ELF-1 (cell line): Measurements from ENCODE around the gene THAP4.

Experiments
- DNase-seq: peaks from one replicate; pipeline ENCODE4 v3.0.0-alpha.2; 2016; ENCODE audit warnings: low read depth, low spot score

THAP4 gene

GRCh38 chr2:241547781-241548450 lies 89.0 kb downstream of the THAP4 start:
- DNase-seq, result no peak

GRCh38 chr2:241546771-241547498 lies 90.0 kb downstream of the THAP4 start:
- peak; percentile 81 for DNase-seq

GRCh38 chr2:241545523-241546473 lies 91.2 kb downstream of the THAP4 start:
- no peak for DNase-seq

GRCh38 chr2:241545106-241545505 lies 91.9 kb downstream of the THAP4 start:
- no peak for DNase-seq

- DNase-seq, result no peak
Observed at GRCh38 chr2:241542278-241542605, 94.7 kb downstream of the THAP4 start.

DNA sequence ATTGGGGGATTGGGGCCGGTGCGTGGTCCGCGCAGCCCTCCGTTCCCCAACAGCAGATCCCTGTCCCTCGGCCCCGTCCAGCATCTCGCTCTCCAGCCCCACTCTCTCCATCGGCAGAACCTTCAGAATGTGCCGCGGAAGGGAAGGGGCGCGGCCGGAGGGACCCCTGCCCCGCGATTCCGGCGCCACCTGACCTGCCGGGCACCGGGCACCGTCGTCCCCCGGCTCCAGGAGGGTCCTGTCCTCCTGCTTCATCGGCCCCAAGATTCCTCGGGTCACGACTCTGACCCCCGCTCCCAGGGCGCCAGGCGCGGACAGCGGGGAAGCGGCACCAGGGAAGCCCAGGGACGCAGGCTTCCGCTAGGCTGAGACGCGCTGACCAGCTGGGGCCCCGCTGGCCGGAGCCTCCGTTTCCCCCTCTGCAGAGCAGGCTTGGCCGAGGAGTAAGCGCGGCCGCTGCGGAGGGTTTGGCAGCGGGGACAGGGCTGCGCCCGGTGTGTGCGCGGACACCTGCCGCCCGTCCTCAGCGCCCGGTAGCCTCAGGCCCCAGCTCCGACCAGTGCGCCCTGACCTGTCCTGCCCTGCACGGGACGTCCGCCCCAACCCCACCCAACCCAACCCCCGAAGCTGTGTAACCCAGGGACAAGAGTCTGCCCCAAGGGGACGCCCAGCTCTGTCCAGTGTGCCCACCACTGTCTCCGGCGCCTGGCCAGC lies 95.2 kb downstream of the THAP4 start:
- no peak for DNase-seq

DNA sequence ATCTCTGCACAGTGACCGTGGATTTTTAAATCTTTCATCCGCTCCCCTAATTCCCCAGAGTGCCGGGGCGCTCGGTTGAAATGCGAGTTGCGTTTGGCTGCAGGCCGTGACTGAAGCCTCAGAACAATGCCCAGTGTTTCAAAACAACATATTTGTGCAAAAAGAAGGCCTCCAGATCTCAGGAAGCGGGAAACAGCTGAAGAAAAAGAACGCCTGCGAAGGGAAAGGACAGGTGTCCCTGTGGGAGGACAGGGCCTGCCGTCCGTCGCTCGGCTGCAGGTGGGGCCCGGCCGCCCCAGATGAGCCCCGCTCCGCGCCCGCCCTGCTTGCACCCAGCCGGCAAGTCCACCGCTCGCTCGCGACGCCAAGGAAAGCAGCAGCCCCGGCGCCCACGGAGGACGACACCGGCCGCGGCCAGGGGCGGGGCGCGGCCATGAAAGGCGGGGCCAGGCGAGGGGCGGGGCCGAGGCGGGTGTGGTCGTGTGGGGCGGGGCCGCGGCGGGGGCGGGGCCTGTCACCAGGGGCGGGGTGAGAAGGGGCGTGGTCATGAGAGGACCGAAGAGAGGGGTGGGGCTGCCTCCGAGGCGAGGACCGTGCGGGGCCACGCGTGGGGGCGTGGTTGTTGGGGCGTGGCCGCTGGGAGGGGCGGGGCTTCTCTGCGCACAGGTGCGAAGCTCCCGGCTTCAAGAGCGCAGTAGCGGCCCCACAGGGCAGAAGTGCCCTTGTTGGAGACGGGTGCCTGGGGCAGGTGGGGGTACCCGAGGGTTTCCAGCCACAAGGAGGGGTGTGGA lies 96.0 kb downstream of the THAP4 start:
- DNase-seq, result peak; percentile 50

DNA sequence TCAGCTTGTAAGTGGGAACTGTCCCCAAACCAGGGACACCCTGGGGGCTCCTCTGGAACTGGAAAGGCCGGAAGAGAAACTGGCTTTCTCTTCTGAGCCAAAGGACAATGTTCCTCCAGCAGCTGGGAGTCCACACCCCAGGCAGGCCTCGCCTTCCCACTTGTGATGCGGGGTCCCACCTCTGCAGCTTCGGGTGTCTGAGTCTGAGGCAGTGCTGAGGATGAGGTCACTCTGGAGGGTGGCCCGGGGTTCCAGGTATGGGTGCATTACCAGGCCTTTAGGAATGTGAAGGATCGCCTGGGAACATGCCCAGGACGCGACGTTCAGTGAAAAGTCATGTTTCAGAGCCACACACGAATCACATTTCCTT lies 96.6 kb downstream of the THAP4 start:
- peak; percentile 72 for DNase-seq

- no peak for DNase-seq
Observed at GRCh38 chr2:241539616-241540374, 97.2 kb downstream of the THAP4 start.

DNA sequence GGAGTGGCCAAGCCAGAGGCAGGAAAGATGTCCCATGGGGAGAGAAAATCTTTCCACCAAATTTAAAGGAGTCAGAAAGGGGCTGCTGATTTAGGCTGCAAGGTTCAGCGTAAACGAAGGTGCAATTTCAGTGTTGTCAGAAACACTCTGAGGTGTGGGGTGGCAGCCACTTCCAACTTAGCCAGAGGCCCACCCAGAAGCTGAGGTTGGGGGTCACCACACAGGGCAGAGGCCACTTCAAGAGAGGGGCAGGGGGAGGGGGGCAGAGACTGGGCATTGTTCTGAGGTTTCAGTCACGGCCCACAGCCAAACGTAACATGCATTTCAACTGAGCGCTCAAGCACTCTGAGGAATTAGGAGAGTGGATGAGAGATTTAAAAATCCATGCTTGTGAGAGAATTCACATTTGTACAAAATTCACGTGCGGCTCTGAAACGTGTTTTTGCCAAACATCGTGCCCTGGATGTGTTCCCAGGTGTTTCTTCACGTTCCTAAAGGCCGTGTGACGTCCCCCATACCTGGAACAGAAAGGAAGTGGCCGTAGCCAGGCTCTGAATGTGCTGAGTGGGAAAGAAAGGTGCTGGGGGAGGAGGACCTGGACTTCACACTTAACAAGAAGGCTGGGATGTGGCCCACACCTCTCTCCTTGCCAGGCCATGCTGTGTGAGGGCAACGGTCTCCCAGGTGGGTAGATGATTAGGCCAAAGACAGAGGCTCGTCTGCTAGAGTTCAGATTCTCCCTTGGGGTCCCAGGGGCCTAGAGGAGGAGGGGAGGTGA lies 97.9 kb downstream of the THAP4 start:
- DNase-seq, result no peak

DNA sequence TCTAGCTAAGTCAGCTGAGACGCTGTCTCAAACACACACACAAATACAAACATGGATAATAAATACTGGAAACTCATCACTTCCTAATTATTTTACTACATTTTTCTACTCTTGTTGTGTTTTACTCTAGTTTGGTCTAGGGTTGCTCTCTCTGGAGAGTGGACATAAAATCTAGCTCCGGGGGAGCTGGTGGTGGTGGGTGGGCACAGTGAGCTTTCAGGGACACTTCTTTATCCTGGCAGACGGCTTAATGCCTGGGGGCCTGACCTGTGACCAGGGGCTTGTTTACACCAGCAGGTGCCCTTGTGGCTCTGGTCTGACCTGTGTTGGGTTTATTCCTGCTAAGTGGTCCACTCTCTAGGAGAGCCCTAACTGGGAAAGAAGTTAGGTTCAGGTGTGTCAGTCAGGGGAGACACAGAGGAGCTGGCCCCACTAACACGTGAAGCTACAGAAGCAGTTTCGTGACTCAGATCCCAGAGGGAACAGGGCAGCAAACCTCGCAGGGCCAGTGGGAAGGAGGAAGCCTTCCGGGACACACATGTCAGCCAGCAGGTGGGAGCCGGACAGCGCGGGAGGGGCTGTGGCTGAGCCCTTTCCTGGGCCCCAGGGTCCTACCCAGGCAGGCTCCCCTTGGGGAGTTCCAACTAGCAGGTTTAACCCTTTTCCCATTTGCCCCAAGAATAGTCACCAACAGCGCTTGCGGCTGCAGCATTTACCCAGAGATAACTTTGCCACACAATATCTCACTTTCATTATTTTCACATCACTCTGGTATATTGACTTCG lies 100.9 kb downstream of the THAP4 start:
- peak; percentile 49 for DNase-seq

DNA sequence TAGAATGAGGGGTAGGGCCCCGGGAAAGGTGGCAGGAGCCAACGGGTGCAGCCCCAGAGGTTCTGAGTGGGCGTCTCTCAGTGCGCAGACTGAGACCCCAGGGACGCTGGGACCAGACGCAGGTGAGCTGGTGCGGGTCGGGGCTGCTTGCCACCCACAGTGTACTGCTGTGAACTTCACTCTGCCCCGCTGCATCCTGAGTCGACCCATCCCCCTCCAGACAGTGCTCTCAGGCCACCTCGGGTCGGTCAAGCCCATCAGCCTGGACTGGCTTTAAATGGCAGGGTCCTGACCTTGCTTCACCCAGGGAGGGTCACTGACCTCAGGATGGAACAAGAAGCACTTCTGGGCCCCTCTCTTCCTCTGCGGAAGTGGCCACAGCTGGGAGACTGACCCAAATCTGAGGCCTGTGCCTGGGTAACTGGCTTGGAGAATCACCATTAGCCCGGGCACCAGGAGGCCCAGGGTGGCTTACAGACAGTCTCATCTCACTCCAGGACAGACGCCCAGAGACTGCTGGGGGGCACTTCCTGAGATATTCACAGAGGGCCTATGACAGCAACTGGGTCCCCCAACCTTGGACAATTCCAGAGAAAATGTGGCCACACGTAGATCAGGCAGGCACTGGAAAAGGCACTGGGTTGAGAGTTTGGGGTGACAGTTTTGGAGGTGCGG lies 102.1 kb downstream of the THAP4 start:
- DNase-seq, result no peak
